HepG2 (cell line): Measurements from ENCODE around the gene AUTS2. TPM values are rescaled to one million over a fixed set of nuclear protein-coding genes. Genes with fewer than 3 reads are reported as not detected.

ENCODE experiments used
- BHLHE40 ChIP-seq: IDR thresholded peaks from 2 replicates; pipeline ENCODE4 v1.6.1; 2011; ENCODE audit warnings: low read length, improper control_type of control experiment
- NCOA1 ChIP-seq: sonication (generic); formaldehyde crosslinking; IDR thresholded peaks from 2 replicates; pipeline ENCODE4 v1.9.0; 2021; ENCODE audit warnings: missing genetic modification reagents
- PAWR ChIP-seq: sonication (generic); formaldehyde crosslinking; IDR thresholded peaks from 2 replicates; pipeline ENCODE4 v1.4.0; 2020; ENCODE audit warnings: missing genetic modification reagents, mild to moderate bottlenecking, borderline replicate concordance
- RFX5 ChIP-seq: IDR thresholded peaks from 2 replicates; pipeline ENCODE4 v1.6.1; 2011; ENCODE audit warnings: low read depth, low read length, improper control_type of control experiment
- ZNF24 ChIP-seq: fragments of 450-650 bp; IDR thresholded peaks from 2 replicates; pipeline ENCODE4 v1.6.1; 2017; ENCODE audit warnings: antibody characterized with exemption, mild to moderate bottlenecking
- ZNF30 ChIP-seq: sonication (generic); formaldehyde crosslinking; IDR thresholded peaks from 2 replicates; pipeline ENCODE4 v1.5.0; 2020; ENCODE audit warnings: mild to moderate bottlenecking, missing genetic modification reagents
- ZNF446 ChIP-seq: sonication (generic); formaldehyde crosslinking; IDR thresholded peaks from 2 replicates; pipeline ENCODE4 v1.5.0; 2020; ENCODE audit warnings: mild to moderate bottlenecking, missing genetic modification reagents
- ZNF570 ChIP-seq: sonication (generic); formaldehyde crosslinking; IDR thresholded peaks from 2 replicates; pipeline ENCODE4 v1.4.0; 2020; ENCODE audit warnings: mild to moderate bottlenecking, missing genetic modification reagents, borderline replicate concordance
- polyA plus RNA-seq, 8 experiments: library from polyadenylated mRNA; depleted of rRNA in 3 of 8; stranded (reverse) in 7 of 8; unstranded in 1 of 8; fragments of >200 nt; fragmentation: Illumina TruSeq in 4 of 8; extraction: Trizol in 4 of 8; gene quantifications; 2 replicates each; pipeline versions ENCODE4 v1.2.1 to v1.2.3, GENCODE V29; 2011 to 2016; ENCODE audit warnings: low read depth in 4 of 8, missing spikeins in 1 of 8, mixed read lengths in 1 of 8; ENCODE audit not compliant: insufficient read depth in 1 of 8
- total RNA-seq, 5 experiments: library from RNA; depleted of rRNA; stranded (reverse); fragments of >200 nt; fragmentation: Illumina TruSeq; extraction: Trizol; gene quantifications; 2 replicates each; pipeline ENCODE4 v1.2.3, GENCODE V29; 2016; ENCODE audit warnings: low read depth in 1 of 5
- TF ChIP-seq, protein P1 (sequence below): sonication (generic); formaldehyde crosslinking; IDR thresholded peaks from 2 replicates; pipeline ENCODE4 v1.5.0; 2020; ENCODE audit warnings: mild to moderate bottlenecking, missing genetic modification reagents, borderline replicate concordance
- TF ChIP-seq, protein P2 (sequence below): sonication (generic); formaldehyde crosslinking; IDR thresholded peaks from 2 replicates; pipeline ENCODE4 v1.8.0; 2022; ENCODE audit warnings: missing genetic modification reagents, mild to moderate bottlenecking, moderate library complexity, borderline replicate concordance
- TF ChIP-seq, protein P3 (sequence below): sonication (generic); formaldehyde crosslinking; IDR thresholded peaks from 2 replicates; pipeline ENCODE4 v1.4.0; 2020; ENCODE audit warnings: mild to moderate bottlenecking, low read depth, missing genetic modification reagents

Gene AUTS2
- total and polyA plus RNA-seq, 2 of the 13 experiments (the other 11 are each of a cell fraction or from before 2014, with no cell fraction given): 0.38 TPM; not detected in 1

DNA sequence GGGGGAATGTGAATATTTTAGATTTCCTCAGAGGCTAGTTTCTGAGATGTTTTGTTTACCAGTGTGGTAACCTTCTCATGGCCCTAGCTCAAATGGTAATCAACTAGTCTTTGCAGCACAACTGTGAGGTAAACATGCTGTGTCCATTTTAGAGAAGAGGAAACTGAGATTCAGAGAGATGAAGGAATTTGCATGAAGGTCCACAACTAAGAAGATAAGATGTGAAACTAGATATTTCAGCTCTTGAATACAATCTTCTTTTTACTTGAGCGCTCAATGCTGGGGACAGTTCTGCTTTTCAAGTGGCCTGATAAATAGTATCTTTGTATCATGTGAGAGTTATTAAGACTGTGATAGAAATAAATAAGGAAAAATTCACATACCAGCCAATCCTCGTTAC, 245.4 kb downstream of the AUTS2 start (continued):
- TF ChIP-seq, protein P1, sequence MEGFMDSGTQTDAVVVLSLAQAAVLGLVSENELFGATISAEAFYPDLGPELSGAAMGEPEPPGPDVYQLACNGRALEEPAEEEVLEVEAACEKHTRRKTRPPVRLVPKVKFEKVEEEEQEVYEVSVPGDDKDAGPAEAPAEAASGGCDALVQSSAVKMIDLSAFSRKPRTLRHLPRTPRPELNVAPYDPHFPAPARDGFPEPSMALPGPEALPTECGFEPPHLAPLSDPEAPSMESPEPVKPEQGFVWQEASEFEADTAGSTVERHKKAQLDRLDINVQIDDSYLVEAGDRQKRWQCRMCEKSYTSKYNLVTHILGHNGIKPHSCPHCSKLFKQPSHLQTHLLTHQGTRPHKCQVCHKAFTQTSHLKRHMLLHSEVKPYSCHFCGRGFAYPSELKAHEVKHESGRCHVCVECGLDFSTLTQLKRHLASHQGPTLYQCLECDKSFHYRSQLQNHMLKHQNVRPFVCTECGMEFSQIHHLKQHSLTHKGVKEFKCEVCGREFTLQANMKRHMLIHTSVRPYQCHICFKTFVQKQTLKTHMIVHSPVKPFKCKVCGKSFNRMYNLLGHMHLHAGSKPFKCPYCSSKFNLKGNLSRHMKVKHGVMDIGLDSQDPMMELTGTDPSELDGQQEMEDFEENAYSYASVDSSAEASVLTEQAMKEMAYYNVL: no peak
- TF ChIP-seq, protein P2, sequence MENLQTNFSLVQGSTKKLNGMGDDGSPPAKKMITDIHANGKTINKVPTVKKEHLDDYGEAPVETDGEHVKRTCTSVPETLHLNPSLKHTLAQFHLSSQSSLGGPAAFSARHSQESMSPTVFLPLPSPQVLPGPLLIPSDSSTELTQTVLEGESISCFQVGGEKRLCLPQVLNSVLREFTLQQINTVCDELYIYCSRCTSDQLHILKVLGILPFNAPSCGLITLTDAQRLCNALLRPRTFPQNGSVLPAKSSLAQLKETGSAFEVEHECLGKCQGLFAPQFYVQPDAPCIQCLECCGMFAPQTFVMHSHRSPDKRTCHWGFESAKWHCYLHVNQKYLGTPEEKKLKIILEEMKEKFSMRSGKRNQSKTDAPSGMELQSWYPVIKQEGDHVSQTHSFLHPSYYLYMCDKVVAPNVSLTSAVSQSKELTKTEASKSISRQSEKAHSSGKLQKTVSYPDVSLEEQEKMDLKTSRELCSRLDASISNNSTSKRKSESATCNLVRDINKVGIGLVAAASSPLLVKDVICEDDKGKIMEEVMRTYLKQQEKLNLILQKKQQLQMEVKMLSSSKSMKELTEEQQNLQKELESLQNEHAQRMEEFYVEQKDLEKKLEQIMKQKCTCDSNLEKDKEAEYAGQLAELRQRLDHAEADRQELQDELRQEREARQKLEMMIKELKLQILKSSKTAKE (CRISPR knock-in tag): no peak
- TF ChIP-seq, protein P3, sequence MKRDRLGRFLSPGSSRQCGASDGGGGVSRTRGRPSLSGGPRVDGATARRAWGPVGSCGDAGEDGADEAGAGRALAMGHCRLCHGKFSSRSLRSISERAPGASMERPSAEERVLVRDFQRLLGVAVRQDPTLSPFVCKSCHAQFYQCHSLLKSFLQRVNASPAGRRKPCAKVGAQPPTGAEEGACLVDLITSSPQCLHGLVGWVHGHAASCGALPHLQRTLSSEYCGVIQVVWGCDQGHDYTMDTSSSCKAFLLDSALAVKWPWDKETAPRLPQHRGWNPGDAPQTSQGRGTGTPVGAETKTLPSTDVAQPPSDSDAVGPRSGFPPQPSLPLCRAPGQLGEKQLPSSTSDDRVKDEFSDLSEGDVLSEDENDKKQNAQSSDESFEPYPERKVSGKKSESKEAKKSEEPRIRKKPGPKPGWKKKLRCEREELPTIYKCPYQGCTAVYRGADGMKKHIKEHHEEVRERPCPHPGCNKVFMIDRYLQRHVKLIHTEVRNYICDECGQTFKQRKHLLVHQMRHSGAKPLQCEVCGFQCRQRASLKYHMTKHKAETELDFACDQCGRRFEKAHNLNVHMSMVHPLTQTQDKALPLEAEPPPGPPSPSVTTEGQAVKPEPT (CRISPR knock-in tag): no peak
- TF ChIP-seq ZNF570 (CRISPR knock-in tag) (no peak), PAWR (no peak), ZNF30 (no peak), ZNF446 (CRISPR knock-in tag) (no peak), RFX5 (no peak), BHLHE40 (no peak), NCOA1 (CRISPR knock-in tag) (no peak), ZNF24 (no peak)
